HEK293 (cell line): ENCODE results near the gene ENPEP.

ENCODE experiments used
- CTCF ChIA-PET: fragments of 350-600 bp; formaldehyde crosslinking; extraction: SDS; loops from one replicate; lab custom pipeline; 2021; ENCODE audit warnings: antibody characterized with exemption; lab: Yijun Ruan, JAX
- POLR2A ChIA-PET: fragments of 300-600 bp; formaldehyde crosslinking; extraction: SDS; loops from one replicate; lab custom pipeline; 2020; ENCODE audit warnings: antibody characterized with exemption, inconsistent platforms; lab: Yijun Ruan, JAX
- H3K27ac ChIP-seq: fragments of 200-500 bp; sonication (Bioruptor generic); 2 replicates; pipeline ENCODE4 v1.5.1; 2014; ENCODE audit warnings: low read depth, low read length, control low read depth, inconsistent platforms; ENCODE audit errors: extremely low read depth
- H3K36me3 ChIP-seq, 2 experiments: fragments of 200-500 bp in 1 of 2; sonication (Bioruptor generic) in 1 of 2; 1 replicate in 1 of 2; 2 replicates in 1 of 2; pipeline ENCODE4 v1.5.1; 2014 to 2017; ENCODE audit warnings: inconsistent platforms in 2 of 2, low read length in 2 of 2; ENCODE audit not compliant: control insufficient read depth in 2 of 2, insufficient read depth in 1 of 2
- H3K4me1 ChIP-seq: fragments of 200-500 bp; sonication (Bioruptor generic); 2 replicates; pipeline ENCODE4 v1.5.1; 2014; ENCODE audit warnings: mild to moderate bottlenecking, low read length, inconsistent platforms; ENCODE audit not compliant: control insufficient read depth, insufficient read depth
- H3K4me3 ChIP-seq: 2 replicates; pipeline ENCODE4 v1.5.1; 2011; ENCODE audit warnings: low read depth, mild to moderate bottlenecking, control low read depth, low read length, moderate library complexity
- H3K9me3 ChIP-seq: fragments of 200-500 bp; sonication (Bioruptor generic); 2 replicates; pipeline ENCODE4 v1.5.1; 2014; ENCODE audit warnings: low read depth, low read length, inconsistent platforms; ENCODE audit not compliant: control insufficient read depth, insufficient read depth
- FEZF1 ChIP-seq: fragments of 450-650 bp; formaldehyde crosslinking; IDR thresholded peaks from 2 replicates; pipeline ENCODE4 v1.5.1; 2016; ENCODE audit warnings: missing biosample characterization, missing genetic modification characterization
- GLIS1 ChIP-seq: fragments of 450-650 bp; formaldehyde crosslinking; IDR thresholded peaks from 2 replicates; pipeline ENCODE4 v1.5.1; 2016; ENCODE audit warnings: missing biosample characterization, missing genetic modification characterization
- KLF1 ChIP-seq: fragments of 450-650 bp; formaldehyde crosslinking; IDR thresholded peaks from 2 replicates; pipeline ENCODE4 v1.5.1; 2016; ENCODE audit warnings: missing biosample characterization, missing genetic modification characterization
- KLF7 ChIP-seq: fragments of 450-650 bp; formaldehyde crosslinking; IDR thresholded peaks from 2 replicates; pipeline ENCODE4 v1.5.1; 2016; ENCODE audit warnings: missing biosample characterization, missing genetic modification characterization, borderline replicate concordance
- OVOL3 ChIP-seq: fragments of 450-650 bp; formaldehyde crosslinking; IDR thresholded peaks from 2 replicates; pipeline ENCODE4 v1.5.1; 2016; ENCODE audit warnings: missing biosample characterization, missing genetic modification characterization
- SCRT2 ChIP-seq: fragments of 450-650 bp; formaldehyde crosslinking; IDR thresholded peaks from 2 replicates; pipeline ENCODE4 v1.5.1; 2016; ENCODE audit warnings: missing biosample characterization, missing genetic modification characterization
- SP7 ChIP-seq: fragments of 450-650 bp; formaldehyde crosslinking; IDR thresholded peaks from 2 replicates; pipeline ENCODE4 v1.5.1; 2016; ENCODE audit warnings: missing biosample characterization, missing genetic modification characterization
- ZNF112 ChIP-seq: fragments of 450-650 bp; formaldehyde crosslinking; IDR thresholded peaks from 2 replicates; pipeline ENCODE4 v1.5.0; 2017; ENCODE audit warnings: missing biosample characterization, missing genetic modification characterization
- ZNF239 ChIP-seq: fragments of 450-650 bp; formaldehyde crosslinking; IDR thresholded peaks from 2 replicates; pipeline ENCODE4 v1.5.1; 2016; ENCODE audit warnings: missing biosample characterization, missing genetic modification characterization
- ZNF274 ChIP-seq, 2 experiments: fragments of 200-500 bp in 1 of 2; fragments of 450-650 bp in 1 of 2; sonication (Bioruptor generic) in 1 of 2; formaldehyde crosslinking in 1 of 2; IDR thresholded peaks; 2 replicates each; pipeline versions ENCODE4 v1.5.1 to v1.6.1; 2014 to 2016; ENCODE audit warnings: borderline replicate concordance in 1 of 2, inconsistent platforms in 1 of 2, low read length in 1 of 2, missing biosample characterization in 1 of 2, missing genetic modification characterization in 1 of 2
- ZNF324 ChIP-seq: fragments of 450-650 bp; formaldehyde crosslinking; IDR thresholded peaks from 2 replicates; pipeline ENCODE4 v1.5.1; 2016; ENCODE audit warnings: missing biosample characterization, missing genetic modification characterization
- ZNF37A ChIP-seq: fragments of 450-650 bp; IDR thresholded peaks from 2 replicates; pipeline ENCODE4 v1.5.1; 2018; ENCODE audit warnings: missing biosample characterization, missing genetic modification characterization
- ZNF423 ChIP-seq: fragments of 450-650 bp; formaldehyde crosslinking; IDR thresholded peaks from 2 replicates; pipeline ENCODE4 v1.5.1; 2016; ENCODE audit warnings: missing biosample characterization, missing genetic modification characterization
- ZNF426 ChIP-seq: fragments of 450-650 bp; formaldehyde crosslinking; IDR thresholded peaks from 2 replicates; pipeline ENCODE4 v1.5.1; 2017; ENCODE audit warnings: missing biosample characterization, missing genetic modification characterization, mild to moderate bottlenecking, inconsistent platforms, moderate library complexity
- ZNF473 ChIP-seq: fragments of 450-650 bp; formaldehyde crosslinking; IDR thresholded peaks from 2 replicates; pipeline ENCODE4 v1.5.1; 2017; ENCODE audit warnings: missing biosample characterization, missing genetic modification characterization
- ZNF48 ChIP-seq: fragments of 450-650 bp; formaldehyde crosslinking; IDR thresholded peaks from 2 replicates; pipeline ENCODE4 v1.5.1; 2016; ENCODE audit warnings: missing biosample characterization, missing genetic modification characterization
- ZNF521 ChIP-seq: fragments of 450-650 bp; formaldehyde crosslinking; IDR thresholded peaks from 2 replicates; pipeline ENCODE4 v1.5.1; 2017; ENCODE audit warnings: missing biosample characterization, mild to moderate bottlenecking, missing genetic modification characterization
- ZNF768 ChIP-seq: fragments of 450-650 bp; formaldehyde crosslinking; IDR thresholded peaks from 2 replicates; pipeline ENCODE4 v1.5.1; 2018; ENCODE audit warnings: missing biosample characterization, mild to moderate bottlenecking, missing genetic modification characterization
- ZXDB ChIP-seq: fragments of 450-650 bp; formaldehyde crosslinking; IDR thresholded peaks from 2 replicates; pipeline ENCODE4 v1.5.1; 2016; ENCODE audit warnings: missing biosample characterization, missing genetic modification characterization
- TF ChIP-seq, protein P1 (sequence below): fragments of 450-650 bp; formaldehyde crosslinking; IDR thresholded peaks from 2 replicates; pipeline ENCODE4 v1.5.1; 2016; ENCODE audit warnings: missing biosample characterization, missing genetic modification characterization
- TF ChIP-seq, protein P2 (sequence below): fragments of 450-650 bp; formaldehyde crosslinking; IDR thresholded peaks from 2 replicates; pipeline ENCODE4 v1.5.1; 2016; ENCODE audit warnings: missing biosample characterization, missing genetic modification characterization
- TF ChIP-seq, protein P3 (sequence below): fragments of 450-650 bp; formaldehyde crosslinking; conservative IDR thresholded peaks from 2 replicates; pipeline ENCODE4 v1.5.1; 2016; ENCODE audit warnings: low read depth, missing biosample characterization, missing genetic modification characterization
- TF ChIP-seq, protein P4 (sequence below): fragments of 450-650 bp; IDR thresholded peaks from 2 replicates; pipeline ENCODE4 v1.5.1; 2018; ENCODE audit warnings: missing biosample characterization, missing genetic modification characterization
- TF ChIP-seq, protein P5 (sequence below): fragments of 450-650 bp; formaldehyde crosslinking; IDR thresholded peaks from 2 replicates; pipeline ENCODE4 v1.5.1; 2016; ENCODE audit warnings: missing biosample characterization, missing genetic modification characterization

The ENPEP gene

DNA sequence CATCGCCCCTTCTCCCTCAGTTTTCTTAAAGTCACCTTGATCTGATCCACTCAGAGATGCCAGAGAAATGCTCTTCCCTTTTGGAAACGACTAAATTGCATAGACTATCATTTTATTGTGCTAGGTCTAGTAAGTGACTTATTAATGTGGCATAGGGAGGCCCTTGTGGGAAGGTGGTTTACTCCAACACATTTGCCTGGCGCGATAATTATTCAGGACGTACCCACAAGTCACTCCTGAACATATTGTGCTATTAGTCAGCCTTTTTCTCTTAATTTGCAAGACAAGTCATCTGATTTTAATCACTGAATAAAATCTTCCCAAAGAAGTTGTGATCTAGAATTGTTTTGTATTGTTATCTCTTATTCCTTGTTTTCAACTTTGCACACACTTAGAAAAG is 7.6 kb downstream of the ENPEP start:
- TF ChIP-seq KLF7, result no peak
- TF ChIP-seq, protein P1, sequence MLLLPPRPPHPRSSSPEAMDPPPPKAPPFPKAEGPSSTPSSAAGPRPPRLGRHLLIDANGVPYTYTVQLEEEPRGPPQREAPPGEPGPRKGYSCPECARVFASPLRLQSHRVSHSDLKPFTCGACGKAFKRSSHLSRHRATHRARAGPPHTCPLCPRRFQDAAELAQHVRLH (tag by site-specific recombination), result no peak
- TF ChIP-seq ZNF423 (tag by site-specific recombination), result no peak
- TF ChIP-seq GLIS1 (tag by site-specific recombination), result no peak
- TF ChIP-seq ZNF521 (tag by site-specific recombination), result no peak
- TF ChIP-seq ZNF239 (tag by site-specific recombination), result no peak
- TF ChIP-seq, protein P2, sequence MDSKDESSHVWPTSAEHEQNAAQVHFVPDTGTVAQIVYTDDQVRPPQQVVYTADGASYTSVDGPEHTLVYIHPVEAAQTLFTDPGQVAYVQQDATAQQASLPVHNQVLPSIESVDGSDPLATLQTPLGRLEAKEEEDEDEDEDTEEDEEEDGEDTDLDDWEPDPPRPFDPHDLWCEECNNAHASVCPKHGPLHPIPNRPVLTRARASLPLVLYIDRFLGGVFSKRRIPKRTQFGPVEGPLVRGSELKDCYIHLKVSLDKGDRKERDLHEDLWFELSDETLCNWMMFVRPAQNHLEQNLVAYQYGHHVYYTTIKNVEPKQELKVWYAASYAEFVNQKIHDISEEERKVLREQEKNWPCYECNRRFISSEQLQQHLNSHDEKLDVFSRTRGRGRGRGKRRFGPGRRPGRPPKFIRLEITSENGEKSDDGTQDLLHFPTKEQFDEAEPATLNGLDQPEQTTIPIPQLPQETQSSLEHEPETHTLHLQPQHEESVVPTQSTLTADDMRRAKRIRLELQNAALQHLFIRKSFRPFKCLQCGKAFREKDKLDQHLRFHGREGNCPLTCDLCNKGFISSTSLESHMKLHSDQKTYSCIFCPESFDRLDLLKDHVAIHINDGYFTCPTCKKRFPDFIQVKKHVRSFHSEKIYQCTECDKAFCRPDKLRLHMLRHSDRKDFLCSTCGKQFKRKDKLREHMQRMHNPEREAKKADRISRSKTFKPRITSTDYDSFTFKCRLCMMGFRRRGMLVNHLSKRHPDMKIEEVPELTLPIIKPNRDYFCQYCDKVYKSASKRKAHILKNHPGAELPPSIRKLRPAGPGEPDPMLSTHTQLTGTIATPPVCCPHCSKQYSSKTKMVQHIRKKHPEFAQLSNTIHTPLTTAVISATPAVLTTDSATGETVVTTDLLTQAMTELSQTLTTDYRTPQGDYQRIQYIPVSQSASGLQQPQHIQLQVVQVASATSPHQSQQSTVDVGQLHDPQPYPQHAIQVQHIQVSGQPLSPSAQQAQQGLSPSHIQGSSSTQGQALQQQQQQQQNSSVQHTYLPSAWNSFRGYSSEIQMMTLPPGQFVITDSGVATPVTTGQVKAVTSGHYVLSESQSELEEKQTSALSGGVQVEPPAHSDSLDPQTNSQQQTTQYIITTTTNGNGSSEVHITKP (tag by site-specific recombination), result peak; percentile 71
- no peak for TF ChIP-seq ZNF324 (tag by site-specific recombination)
- no peak for TF ChIP-seq ZNF473 (tag by site-specific recombination)
- 0 out of 2 replicates have a peak, but pooled peaks have one; percentile 12 for TF ChIP-seq SP7
- TF ChIP-seq SCRT2 (tag by site-specific recombination), result no peak
- TF ChIP-seq, protein P3, sequence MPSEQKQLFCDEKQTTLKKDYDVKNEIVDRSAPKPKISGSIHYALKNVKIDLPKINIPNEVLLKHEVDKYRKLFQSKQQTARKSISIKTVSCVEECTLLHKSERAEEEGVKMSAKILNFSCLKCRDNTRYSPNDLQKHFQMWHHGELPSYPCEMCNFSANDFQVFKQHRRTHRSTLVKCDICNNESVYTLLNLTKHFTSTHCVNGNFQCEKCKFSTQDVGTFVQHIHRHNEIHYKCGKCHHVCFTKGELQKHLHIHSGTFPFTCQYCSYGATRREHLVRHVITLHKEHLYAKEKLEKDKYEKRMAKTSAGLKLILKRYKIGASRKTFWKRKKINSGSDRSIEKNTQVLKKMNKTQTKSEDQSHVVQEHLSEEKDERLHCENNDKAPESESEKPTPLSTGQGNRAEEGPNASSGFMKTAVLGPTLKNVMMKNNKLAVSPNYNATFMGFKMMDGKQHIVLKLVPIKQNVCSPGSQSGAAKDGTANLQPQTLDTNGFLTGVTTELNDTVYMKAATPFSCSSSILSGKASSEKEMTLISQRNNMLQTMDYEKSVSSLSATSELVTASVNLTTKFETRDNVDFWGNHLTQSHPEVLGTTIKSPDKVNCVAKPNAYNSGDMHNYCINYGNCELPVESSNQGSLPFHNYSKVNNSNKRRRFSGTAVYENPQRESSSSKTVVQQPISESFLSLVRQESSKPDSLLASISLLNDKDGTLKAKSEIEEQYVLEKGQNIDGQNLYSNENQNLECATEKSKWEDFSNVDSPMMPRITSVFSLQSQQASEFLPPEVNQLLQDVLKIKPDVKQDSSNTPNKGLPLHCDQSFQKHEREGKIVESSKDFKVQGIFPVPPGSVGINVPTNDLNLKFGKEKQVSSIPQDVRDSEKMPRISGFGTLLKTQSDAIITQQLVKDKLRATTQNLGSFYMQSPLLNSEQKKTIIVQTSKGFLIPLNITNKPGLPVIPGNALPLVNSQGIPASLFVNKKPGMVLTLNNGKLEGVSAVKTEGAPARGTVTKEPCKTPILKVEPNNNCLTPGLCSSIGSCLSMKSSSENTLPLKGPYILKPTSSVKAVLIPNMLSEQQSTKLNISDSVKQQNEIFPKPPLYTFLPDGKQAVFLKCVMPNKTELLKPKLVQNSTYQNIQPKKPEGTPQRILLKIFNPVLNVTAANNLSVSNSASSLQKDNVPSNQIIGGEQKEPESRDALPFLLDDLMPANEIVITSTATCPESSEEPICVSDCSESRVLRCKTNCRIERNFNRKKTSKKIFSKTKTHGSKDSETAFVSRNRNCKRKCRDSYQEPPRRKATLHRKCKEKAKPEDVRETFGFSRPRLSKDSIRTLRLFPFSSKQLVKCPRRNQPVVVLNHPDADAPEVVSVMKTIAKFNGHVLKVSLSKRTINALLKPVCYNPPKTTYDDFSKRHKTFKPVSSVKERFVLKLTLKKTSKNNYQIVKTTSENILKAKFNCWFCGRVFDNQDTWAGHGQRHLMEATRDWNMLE (tag by site-specific recombination), result no peak
- TF ChIP-seq ZNF37A (tag by site-specific recombination), result no peak
- TF ChIP-seq FEZF1, result no peak
- TF ChIP-seq ZNF112 (tag by site-specific recombination), result no peak
- no peak for TF ChIP-seq OVOL3 (tag by site-specific recombination)

DNA sequence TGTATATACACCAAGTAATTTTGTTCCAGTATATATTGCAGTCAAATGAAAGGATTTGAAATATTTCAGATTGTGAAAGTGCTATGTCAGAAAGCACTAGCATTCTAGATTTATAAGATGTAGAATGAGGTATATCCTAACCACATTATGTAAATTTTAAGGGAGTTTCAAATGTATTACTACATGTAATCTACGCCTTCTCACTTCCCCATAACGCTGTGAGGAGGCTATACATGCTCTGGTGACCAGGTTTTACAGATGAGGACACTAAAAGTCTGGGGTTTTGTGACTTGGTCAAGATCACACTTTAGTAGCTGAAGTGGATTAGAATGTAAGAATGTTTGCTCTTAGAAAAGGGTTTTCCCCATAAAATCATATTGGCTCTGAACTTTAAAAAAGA is 8.1 kb downstream of the ENPEP start:
- Histone ChIP-seq H3K4me1 (no peaks in the 10 kb centered on the region), H3K27ac (no peak overlapping the region), H3K9me3 (no peaks in the 10 kb centered on the region), H3K36me3 (no peaks in the 10 kb centered on the region), H3K4me3 (no peak overlapping the region)
- POLR2A ChIA-PET, result no interaction called here
- TF ChIP-seq ZXDB (tag by site-specific recombination) (no peak), ZNF426 (tag by site-specific recombination) (no peak), ZNF48 (tag by site-specific recombination) (no peak), ZNF274 (IDR thresholded peaks at IDR 0.05; ENCODE audit: low read length) (no peak), ZNF274 (tag by site-specific recombination; IDR thresholded peaks at IDR 0.05; ENCODE audit: borderline replicate concordance) (no peak), ZNF768 (tag by site-specific recombination) (no peak), KLF1 (tag by site-specific recombination) (no peak)
- TF ChIP-seq, protein P4, sequence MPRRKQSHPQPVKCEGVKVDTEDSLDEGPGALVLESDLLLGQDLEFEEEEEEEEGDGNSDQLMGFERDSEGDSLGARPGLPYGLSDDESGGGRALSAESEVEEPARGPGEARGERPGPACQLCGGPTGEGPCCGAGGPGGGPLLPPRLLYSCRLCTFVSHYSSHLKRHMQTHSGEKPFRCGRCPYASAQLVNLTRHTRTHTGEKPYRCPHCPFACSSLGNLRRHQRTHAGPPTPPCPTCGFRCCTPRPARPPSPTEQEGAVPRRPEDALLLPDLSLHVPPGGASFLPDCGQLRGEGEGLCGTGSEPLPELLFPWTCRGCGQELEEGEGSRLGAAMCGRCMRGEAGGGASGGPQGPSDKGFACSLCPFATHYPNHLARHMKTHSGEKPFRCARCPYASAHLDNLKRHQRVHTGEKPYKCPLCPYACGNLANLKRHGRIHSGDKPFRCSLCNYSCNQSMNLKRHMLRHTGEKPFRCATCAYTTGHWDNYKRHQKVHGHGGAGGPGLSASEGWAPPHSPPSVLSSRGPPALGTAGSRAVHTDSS (tag by site-specific recombination), result no peak
- TF ChIP-seq, protein P5, sequence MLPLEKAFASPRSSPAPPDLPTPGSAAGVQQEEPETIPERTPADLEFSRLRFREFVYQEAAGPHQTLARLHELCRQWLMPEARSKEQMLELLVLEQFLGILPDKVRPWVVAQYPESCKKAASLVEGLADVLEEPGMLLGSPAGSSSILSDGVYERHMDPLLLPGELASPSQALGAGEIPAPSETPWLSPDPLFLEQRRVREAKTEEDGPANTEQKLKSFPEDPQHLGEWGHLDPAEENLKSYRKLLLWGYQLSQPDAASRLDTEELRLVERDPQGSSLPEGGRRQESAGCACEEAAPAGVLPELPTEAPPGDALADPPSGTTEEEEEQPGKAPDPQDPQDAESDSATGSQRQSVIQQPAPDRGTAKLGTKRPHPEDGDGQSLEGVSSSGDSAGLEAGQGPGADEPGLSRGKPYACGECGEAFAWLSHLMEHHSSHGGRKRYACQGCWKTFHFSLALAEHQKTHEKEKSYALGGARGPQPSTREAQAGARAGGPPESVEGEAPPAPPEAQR, result no peak
- CTCF ChIA-PET, result interaction anchor here (0.6 kb wide), 1 partner anchor 25 kb away, joined by 3 read pairs; no protein-coding TSS in a partner anchor

More for the DNA sequence above, 7.6 kb downstream of the ENPEP start:
- ChIA-PET POLR2A (no interaction called here), CTCF (no interaction called here)
- Histone ChIP-seq H3K36me3 (no peaks in the 10 kb centered on the region), H3K4me3 (no peak overlapping the region), H3K4me1 (no peaks in the 10 kb centered on the region), H3K27ac (no peak overlapping the region), H3K9me3 (no peaks in the 10 kb centered on the region)
